ENCODE data around the gene ICA1.

Gene ICA1

GRCh38 chr7:8212638-8213037 is 49.3 kb downstream of the ICA1 start:
- no peak overlapping the region for H2AFZ ChIP-seq (ENCODE audit: low read length)
- H3K9ac ChIP-seq (ENCODE audit: low read length): no peak overlapping the region
- no peaks in the 10 kb centered on the region; the same call in 1 of the 2 replicates for H3K4me1 ChIP-seq (ENCODE audit: low read length)
- no peaks in the 10 kb centered on the region for H3K9me2 ChIP-seq (replicated peaks; ENCODE audit: insufficient read depth, low read length)
- H3K27ac ChIP-seq (ENCODE audit: low read length): no peak overlapping the region
- H4K20me1 ChIP-seq (ENCODE audit: insufficient read depth, low read length): no peaks in the 10 kb centered on the region
- H3K36me3 ChIP-seq (replicated peaks; ENCODE audit: insufficient read depth, low read length): no peaks in the 10 kb centered on the region
- no peaks in the 10 kb centered on the region for H3F3A ChIP-seq (ENCODE audit: insufficient read depth, low read length)
- H3K27me3 ChIP-seq (replicated peaks; ENCODE audit: insufficient read depth, low read length): no peaks in the 10 kb centered on the region
- DNase-seq: no peak
- no peaks in the 10 kb centered on the region for H3K9me3 ChIP-seq (replicated peaks; ENCODE audit: insufficient read depth, low read length)
- H3K79me2 ChIP-seq (ENCODE audit: low read length): no peaks in the 10 kb centered on the region
- H3K4me3 ChIP-seq (ENCODE audit: low read length): no peak overlapping the region
- H3K4me2 ChIP-seq (ENCODE audit: low read depth, low read length): no peak overlapping the region
- TF ChIP-seq EZH2 (optimal IDR thresholded peaks at IDR 0.05; ENCODE audit: low read depth, low read length): no peak
- no peak for TF ChIP-seq EZH2phosphoT487 (IDR thresholded peaks at IDR 0.05; ENCODE audit: low read length)
- TF ChIP-seq, protein P1, sequence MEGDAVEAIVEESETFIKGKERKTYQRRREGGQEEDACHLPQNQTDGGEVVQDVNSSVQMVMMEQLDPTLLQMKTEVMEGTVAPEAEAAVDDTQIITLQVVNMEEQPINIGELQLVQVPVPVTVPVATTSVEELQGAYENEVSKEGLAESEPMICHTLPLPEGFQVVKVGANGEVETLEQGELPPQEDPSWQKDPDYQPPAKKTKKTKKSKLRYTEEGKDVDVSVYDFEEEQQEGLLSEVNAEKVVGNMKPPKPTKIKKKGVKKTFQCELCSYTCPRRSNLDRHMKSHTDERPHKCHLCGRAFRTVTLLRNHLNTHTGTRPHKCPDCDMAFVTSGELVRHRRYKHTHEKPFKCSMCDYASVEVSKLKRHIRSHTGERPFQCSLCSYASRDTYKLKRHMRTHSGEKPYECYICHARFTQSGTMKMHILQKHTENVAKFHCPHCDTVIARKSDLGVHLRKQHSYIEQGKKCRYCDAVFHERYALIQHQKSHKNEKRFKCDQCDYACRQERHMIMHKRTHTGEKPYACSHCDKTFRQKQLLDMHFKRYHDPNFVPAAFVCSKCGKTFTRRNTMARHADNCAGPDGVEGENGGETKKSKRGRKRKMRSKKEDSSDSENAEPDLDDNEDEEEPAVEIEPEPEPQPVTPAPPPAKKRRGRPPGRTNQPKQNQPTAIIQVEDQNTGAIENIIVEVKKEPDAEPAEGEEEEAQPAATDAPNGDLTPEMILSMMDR (IDR thresholded peaks at IDR 0.05; ENCODE audit: low read length): no peak

GRCh38 chr7:8211725-8212096 is 50.3 kb downstream of the ICA1 start:
- no peaks in the 10 kb centered on the region for H3K36me3 ChIP-seq (replicated peaks; ENCODE audit: insufficient read depth, low read length)
- DNase-seq: no peak
- no peaks in the 10 kb centered on the region for H3K9me3 ChIP-seq (replicated peaks; ENCODE audit: insufficient read depth, low read length)
- no peaks in the 10 kb centered on the region for H3K4me1 ChIP-seq (ENCODE audit: low read length)
- no peaks in the 10 kb centered on the region for H3K27me3 ChIP-seq (replicated peaks; ENCODE audit: insufficient read depth, low read length)
- TF ChIP-seq EZH2phosphoT487 (IDR thresholded peaks at IDR 0.05; ENCODE audit: low read length) (no peak), EZH2 (optimal IDR thresholded peaks at IDR 0.05; ENCODE audit: low read depth, low read length) (no peak)
- TF ChIP-seq, protein P1 (IDR thresholded peaks at IDR 0.05; ENCODE audit: low read length): no peak
- no peak overlapping the region for H3K4me3 ChIP-seq (ENCODE audit: low read length)
- H3K27ac ChIP-seq (ENCODE audit: low read length): no peak overlapping the region
- H3K4me2 ChIP-seq (ENCODE audit: low read depth, low read length): no peak overlapping the region
- H3K9me2 ChIP-seq (replicated peaks; ENCODE audit: insufficient read depth, low read length): no peaks in the 10 kb centered on the region
- no peak overlapping the region for H3K9ac ChIP-seq (ENCODE audit: low read length)
- H4K20me1 ChIP-seq (ENCODE audit: insufficient read depth, low read length): no peaks in the 10 kb centered on the region
- H3F3A ChIP-seq (ENCODE audit: insufficient read depth, low read length): no peaks in the 10 kb centered on the region
- no peak overlapping the region for H2AFZ ChIP-seq (ENCODE audit: low read length)
- H3K79me2 ChIP-seq (ENCODE audit: low read length): no peaks in the 10 kb centered on the region

DNA sequence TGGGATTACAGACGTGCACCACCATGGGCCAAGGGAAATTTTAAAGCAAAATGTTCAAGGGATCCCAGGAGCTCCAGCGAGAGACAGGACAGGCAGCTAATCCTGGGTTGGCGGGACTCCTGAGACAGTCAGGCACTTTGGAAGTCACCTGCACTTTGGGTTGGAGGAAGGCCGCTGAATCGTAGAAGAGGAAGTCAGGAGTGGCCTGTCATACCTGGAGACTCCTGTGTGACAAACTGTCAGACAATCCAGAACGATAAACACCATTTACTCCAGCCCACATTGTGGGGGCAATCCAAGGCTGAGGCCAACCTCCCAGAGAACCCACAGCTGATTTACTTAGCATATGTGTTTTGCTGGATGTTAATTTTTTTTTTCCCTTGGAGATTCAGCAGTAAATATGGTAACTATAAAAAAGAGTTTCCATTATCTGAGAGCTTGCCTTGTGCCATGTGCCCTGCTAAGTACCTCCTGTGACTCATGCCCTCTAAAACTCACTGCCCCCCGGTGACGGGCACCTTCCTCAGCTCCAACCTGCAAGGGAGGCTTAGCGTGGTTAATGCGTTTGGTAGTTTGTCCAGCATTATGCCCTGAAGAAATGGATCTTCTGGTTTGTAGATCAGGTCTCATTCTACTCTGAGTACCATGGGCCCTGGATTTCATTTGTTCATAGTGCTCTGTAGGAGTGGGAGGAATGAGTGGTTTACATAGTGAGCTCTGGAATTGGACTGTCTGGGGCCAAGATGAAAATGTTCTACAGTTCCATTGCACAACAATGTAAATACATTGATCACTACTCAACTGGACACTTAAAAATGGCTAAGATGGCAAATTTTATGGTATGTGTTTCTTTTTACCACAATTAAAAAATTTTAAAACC is 50.9 kb downstream of the ICA1 start:
- no peak overlapping the region for H3K4me3 ChIP-seq (ENCODE audit: low read length)
- no peaks in the 10 kb centered on the region for H3K27me3 ChIP-seq (replicated peaks; ENCODE audit: insufficient read depth, low read length)
- H3K9ac ChIP-seq (ENCODE audit: low read length): no peak overlapping the region
- no peaks in the 10 kb centered on the region for H3K36me3 ChIP-seq (replicated peaks; ENCODE audit: insufficient read depth, low read length)
- no peaks in the 10 kb centered on the region for H3K79me2 ChIP-seq (ENCODE audit: low read length)
- TF ChIP-seq EZH2 (optimal IDR thresholded peaks at IDR 0.05; ENCODE audit: low read depth, low read length): no peak
- no peaks in the 10 kb centered on the region for H3K4me1 ChIP-seq (ENCODE audit: low read length)
- H2AFZ ChIP-seq (ENCODE audit: low read length): no peak overlapping the region
- H3F3A ChIP-seq (ENCODE audit: insufficient read depth, low read length): no peaks in the 10 kb centered on the region
- no peak overlapping the region for H3K4me2 ChIP-seq (ENCODE audit: low read depth, low read length)
- no peaks in the 10 kb centered on the region for H3K9me2 ChIP-seq (replicated peaks; ENCODE audit: insufficient read depth, low read length)
- no peaks in the 10 kb centered on the region for H3K9me3 ChIP-seq (replicated peaks; ENCODE audit: insufficient read depth, low read length)
- no peak for DNase-seq
- no peaks in the 10 kb centered on the region for H4K20me1 ChIP-seq (ENCODE audit: insufficient read depth, low read length)
- no peak overlapping the region for H3K27ac ChIP-seq (ENCODE audit: low read length)

- H3K4me2 ChIP-seq (ENCODE audit: low read depth, low read length): no peak overlapping the region
- H3K4me3 ChIP-seq (ENCODE audit: low read length): no peak overlapping the region
- no peaks in the 10 kb centered on the region for H4K20me1 ChIP-seq (ENCODE audit: insufficient read depth, low read length)
- no peaks in the 10 kb centered on the region for H3K9me2 ChIP-seq (replicated peaks; ENCODE audit: insufficient read depth, low read length)
- no peak overlapping the region for H3K27ac ChIP-seq (ENCODE audit: low read length)
- no peak overlapping the region for H3K9ac ChIP-seq (ENCODE audit: low read length)
- no peak for DNase-seq
- no peaks in the 10 kb centered on the region for H3K79me2 ChIP-seq (ENCODE audit: low read length)
- H3K36me3 ChIP-seq (replicated peaks; ENCODE audit: insufficient read depth, low read length): no peaks in the 10 kb centered on the region
- H3F3A ChIP-seq (ENCODE audit: insufficient read depth, low read length): no peaks in the 10 kb centered on the region
- no peak for TF ChIP-seq EZH2 (optimal IDR thresholded peaks at IDR 0.05; ENCODE audit: low read depth, low read length)
- TF ChIP-seq EZH2phosphoT487 (IDR thresholded peaks at IDR 0.05; ENCODE audit: low read length): no peak
- TF ChIP-seq, protein P1 (IDR thresholded peaks at IDR 0.05; ENCODE audit: low read length): no peak
- no peaks in the 10 kb centered on the region for H3K27me3 ChIP-seq (replicated peaks; ENCODE audit: insufficient read depth, low read length)
- H2AFZ ChIP-seq (ENCODE audit: low read length): no peak overlapping the region
- H3K9me3 ChIP-seq (replicated peaks; ENCODE audit: insufficient read depth, low read length): no peaks in the 10 kb centered on the region
- H3K4me1 ChIP-seq (ENCODE audit: low read length): no peaks in the 10 kb centered on the region
Observed at GRCh38 chr7:8209353-8209752, 52.6 kb downstream of the ICA1 start.
